HG02798 (cell line): ENCODE measurements around the gene IGF2.

Experiments
- ATAC-seq: cut with Tn5 transposase; IDR thresholded peaks from one replicate; pipeline ENCODE4 v1.9.1; 2021; ENCODE audit warnings: mild to moderate bottlenecking; ENCODE audit not compliant: unreplicated experiment, poor library complexity

The IGF2 gene

GRCh38 chr11:2171591-2172003, 32.4 kb upstream of the IGF2 start, which contains the start of gene TH:
TH (minus strand) TSS chr11:2171815; CDS start chr11:2171786, 29 bp downstream.
- ATAC-seq: no peak

DNA sequence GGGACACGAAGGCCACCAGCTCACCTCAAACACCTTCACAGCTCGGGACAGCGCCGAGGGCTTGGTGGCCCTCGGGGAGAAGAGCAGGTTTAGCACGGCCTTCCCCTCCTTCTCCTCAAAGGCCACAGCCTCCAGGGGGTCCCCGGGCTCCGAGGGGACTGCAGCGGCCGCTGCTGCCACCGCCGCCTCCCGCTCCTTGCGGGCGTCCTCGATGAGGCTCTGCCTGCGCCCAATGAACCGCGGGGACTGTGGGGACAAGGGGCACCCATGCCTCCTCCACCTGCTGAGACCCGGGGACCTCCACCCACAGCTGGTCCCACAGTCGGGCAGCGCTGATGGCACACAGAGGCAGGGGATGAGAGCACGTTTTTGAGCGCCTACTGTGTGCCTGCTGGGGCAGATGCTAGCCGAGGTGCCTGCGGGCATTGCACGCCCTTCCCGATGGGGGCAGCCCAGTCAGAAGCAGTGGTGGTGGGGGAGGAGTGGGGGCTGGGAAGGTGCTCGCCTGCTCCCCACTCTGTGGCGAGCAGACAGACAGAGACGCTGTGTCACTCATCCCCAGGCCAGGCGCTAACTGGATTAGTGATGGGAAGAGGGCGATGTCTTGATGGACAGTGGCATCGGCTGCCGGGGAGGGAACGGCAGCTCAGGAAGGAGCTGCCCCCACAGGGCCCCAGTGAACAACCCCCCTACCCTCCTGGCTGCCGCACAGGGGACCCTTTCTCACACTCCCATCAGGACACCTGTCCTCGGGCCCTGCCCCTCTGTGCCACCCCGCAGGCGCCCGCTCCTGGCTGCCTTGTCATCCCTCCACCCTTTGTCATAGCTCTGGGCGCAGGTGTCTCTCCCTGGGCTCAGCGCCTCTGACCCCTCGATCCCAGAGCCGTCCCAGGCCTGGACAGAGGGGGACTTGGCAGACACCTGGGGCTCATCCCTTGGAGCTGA, 30.7 kb upstream of the IGF2 start:
- no peak for ATAC-seq

- no peak for ATAC-seq
These were observed 29.8 kb upstream of the IGF2 start for GRCh38 chr11:2169005-2169378.

GRCh38 chr11:2168286-2169004, 29.3 kb upstream of the IGF2 start:
- ATAC-seq: no peak

DNA sequence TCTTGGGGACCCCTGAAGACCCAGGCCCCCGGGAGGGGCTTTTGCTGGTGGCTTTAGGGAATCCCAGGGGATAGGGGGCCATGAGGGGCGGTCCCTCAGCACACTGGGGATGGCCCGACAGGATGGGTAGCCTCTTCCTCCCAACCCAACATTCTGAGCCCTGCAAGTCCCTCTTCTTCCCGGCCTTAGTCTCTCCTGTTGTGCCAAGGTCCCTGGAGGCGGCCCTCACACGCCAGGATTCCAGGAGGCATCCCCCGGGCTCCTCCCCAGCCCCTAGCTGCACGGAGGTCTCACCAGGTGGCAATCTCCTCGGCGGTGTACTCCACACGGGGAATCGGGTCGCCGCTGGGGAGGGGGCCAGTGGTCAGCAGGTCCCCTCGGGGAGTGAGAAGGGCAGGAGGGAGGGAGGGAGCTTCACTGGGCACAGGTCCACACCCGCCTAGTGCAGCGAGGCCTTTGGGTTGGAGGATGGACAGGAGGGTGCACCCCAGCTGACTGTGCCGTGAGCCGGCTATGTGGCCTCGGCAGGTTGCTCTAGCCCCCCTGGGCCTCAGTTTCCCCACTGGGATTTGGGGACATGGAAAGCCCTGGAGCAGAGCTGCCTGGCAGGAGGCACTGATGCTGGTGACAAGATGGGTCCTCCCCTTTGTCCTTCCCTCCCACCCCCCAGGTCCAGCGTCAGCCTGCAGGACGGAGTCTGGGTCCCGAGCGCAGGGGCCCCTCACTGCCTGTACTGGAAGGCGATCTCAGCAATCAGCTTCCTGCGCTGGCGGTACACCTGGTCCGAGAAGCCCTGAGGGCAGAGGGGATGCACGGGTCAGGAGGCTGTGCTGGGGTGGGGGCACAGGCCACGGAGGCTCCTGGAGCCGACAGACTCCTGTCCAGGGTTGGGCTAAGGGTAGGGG, 28.2 kb upstream of the IGF2 start:
- no peak for ATAC-seq

DNA sequence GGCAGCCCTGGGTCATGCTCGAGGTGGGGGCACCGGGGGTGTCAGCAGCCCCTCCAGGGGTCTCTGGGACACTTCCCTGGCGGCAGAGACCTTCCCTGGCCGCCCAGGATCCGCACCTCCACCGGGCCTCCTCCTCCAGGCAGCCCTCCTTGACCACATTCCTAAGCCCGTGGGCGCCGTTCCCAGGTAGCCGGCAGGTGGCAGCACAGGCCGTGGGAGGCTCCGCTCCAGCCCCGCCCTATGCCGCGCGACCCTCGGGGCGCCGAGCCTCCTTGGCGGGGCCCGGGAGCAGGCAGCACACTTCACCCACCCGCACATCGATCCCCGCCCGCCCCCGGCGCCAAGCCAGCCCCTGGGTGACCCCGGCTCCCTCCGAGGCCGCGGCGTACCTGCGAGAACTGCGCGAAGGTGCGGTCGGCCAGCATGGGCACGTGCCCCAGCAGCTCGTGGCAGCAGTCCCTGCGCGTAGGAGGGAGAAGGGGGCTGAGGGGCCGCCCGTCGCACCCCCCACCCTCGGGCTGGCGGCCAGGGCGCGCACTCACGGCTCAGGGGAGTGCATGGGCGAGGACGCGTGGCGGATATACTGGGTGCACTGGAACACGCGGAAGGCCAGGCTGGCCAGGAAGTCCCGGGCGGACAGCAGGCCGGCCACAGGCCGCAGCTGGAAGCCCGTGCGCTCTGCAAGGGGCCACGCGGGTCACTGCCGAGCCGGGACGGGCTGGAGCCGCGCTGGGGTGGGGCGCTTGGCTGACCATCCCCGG, 27.1 kb upstream of the IGF2 start:
- no peak for ATAC-seq

DNA sequence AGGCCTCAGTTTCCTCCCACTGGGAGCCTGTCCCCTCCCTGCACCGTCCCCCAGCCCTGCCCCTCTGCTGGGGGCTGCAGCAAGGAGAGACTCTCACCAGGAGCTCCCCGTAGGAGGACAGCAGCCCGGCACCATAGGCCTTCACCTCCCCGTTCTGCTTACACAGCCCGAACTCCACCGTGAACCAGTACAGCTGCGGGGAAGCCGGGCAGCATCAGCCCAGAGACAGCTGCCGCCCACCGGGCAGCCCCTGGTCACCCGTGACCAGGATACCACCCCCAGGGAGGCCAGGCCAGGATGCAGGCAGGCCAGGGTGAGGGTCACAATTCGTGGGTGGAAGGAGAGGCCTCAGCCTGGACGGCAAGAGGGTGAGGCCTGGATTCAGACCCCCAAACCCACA, 26.4 kb upstream of the IGF2 start:
- ATAC-seq: no peak

GRCh38 chr11:2164861-2165555, 25.8 kb upstream of the IGF2 start:
- ATAC-seq: no peak

GRCh38 chr11:2164081-2164480, 24.9 kb upstream of the IGF2 start:
- ATAC-seq: no peak

DNA sequence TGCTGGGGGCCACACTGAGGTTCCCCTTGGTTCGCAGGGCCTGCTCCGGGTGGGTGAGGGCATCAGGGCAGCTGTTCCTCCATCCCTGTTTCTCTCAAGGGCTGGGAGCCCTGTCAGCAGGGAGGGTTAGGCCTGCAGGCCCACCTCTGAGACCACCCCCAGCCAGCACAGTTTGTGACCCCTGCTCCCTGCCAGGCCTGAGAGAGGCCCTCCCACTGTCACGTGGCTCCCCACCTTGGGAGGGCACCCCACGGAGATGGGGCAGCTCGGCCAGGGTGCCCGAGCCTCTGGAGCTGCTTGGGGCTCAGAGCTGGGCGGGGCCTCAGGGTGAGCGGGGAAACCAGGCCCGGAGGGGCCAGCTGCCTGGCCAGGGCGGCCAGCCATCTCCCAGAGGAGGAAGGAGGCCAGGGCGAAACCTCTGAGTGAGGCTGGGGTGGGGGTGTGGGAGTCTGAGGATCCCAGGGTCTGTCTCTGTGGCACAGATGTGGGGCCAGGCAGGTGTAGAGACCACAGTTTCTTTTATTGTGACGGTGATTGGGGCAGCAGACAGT, 24.3 kb upstream of the IGF2 start:
- ATAC-seq: no peak

GRCh38 chr11:2160736-2161259, 21.6 kb upstream of the IGF2 start, which contains the start of gene INS:
INS (minus strand) TSS chr11:2161209; CDS start chr11:2160971, 238 bp downstream.
- ATAC-seq: no peak

GRCh38 chr11:2159536-2160413, 20.6 kb upstream of the IGF2 start:
- no peak for ATAC-seq

- ATAC-seq: no peak
These were observed 19.8 kb upstream of the IGF2 start for GRCh38 chr11:2158966-2159365.

DNA sequence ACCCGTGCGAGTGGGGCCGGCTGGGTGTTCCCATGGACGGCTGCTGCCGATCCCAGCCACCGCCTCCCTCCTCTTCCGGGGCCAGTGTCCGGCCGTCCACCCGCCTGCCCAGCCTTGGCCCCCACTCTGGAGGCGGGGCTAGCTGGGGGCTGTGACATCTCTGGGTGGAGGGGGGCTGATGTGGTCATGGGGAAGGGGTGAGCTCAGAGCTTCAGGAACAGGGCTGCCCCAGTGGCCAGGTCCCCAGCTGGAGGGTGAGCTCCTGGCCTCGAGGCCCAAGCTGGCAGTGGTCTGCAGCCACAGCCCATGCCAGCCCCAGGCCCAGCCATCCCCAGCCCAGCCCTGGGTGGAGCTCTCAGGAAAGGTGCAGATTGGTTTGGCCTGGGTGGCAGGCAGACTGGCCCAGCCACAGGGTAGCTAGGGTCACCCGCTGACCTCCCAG, 19.1 kb upstream of the IGF2 start:
- ATAC-seq: no peak

DNA sequence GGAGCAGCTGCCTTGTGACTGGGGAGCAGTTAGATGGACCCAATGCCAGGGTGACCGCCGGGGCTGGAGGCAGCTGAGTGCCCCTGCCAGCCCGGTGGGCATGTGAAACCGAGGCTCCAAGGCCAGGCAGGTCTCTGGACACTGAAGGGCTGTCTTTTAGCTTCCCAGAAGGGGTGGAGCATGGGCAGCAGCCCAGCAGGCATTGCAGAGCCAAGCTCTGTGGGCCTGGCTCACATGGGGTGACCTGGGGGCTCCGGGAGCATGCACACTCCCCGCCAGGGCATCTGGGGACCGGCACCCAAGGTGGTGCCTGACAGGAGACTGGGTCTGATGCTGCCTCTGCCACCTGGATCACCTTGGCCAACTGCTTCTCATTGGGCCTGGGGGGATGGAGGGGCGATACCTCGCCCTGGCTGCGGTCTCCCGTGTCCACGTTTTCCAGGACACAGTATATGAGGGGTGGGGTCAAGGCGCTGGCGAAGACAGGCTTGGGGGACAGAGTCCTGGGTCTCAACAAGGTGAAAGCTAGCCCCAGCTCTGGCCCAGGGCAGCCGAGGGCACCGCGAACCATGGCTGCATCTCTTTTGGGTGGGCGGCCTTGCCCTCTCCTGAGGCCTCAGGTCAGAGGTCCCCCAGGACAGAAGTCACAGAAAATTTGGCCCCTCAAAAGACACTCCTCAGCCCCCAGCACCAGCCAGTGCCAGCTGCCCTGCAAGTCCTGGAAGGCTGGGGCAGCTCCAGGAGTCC, 18.3 kb upstream of the IGF2 start:
- no peak for ATAC-seq

- no peak for ATAC-seq
These were observed 17.4 kb upstream of the IGF2 start for GRCh38 chr11:2156416-2157182.
